ENCODE results near the gene ZDHHC1. TPM values are rescaled to one million over a fixed set of nuclear protein-coding genes. Genes with fewer than 3 reads are reported as not detected.
A peak's percentile ranks its signal among the peaks of the same experiment; 100 is the strongest.

Gene ZDHHC1
- total and polyA plus RNA-seq, 2 of the 13 experiments (the other 11 are each of a cell fraction or from before 2014, with no cell fraction given) = 0.51 to 1.1 TPM

- TF ChIP-seq ZNF317 (CRISPR knock-in tag; IDR thresholded peaks at IDR 0.05) = no peak
- no peak for TF ChIP-seq ESRRA (CRISPR knock-in tag; IDR thresholded peaks at IDR 0.05; ENCODE audit: low read depth)
- TF ChIP-seq NONO (IDR thresholded peaks at IDR 0.05) = no peak
- TF ChIP-seq NONO (CRISPR knock-in tag; conservative IDR thresholded peaks at IDR 0.05) = no peak
- TF ChIP-seq ZNF484 (CRISPR knock-in tag; IDR thresholded peaks at IDR 0.05; ENCODE audit: borderline replicate concordance, low read depth) = no peak
- TF ChIP-seq, protein P1, sequence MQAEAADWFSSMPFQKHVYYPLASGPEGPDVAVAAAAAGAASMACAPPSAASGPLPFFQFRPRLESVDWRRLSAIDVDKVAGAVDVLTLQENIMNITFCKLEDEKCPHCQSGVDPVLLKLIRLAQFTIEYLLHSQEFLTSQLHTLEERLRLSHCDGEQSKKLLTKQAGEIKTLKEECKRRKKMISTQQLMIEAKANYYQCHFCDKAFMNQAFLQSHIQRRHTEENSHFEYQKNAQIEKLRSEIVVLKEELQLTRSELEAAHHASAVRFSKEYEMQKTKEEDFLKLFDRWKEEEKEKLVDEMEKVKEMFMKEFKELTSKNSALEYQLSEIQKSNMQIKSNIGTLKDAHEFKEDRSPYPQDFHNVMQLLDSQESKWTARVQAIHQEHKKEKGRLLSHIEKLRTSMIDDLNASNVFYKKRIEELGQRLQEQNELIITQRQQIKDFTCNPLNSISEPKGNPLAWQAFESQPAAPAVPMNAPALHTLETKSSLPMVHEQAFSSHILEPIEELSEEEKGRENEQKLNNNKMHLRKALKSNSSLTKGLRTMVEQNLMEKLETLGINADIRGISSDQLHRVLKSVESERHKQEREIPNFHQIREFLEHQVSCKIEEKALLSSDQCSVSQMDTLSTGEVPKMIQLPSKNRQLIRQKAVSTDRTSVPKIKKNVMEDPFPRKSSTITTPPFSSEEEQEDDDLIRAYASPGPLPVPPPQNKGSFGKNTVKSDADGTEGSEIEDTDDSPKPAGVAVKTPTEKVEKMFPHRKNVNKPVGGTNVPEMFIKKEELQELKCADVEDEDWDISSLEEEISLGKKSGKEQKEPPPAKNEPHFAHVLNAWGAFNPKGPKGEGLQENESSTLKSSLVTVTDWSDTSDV (CRISPR knock-in tag; IDR thresholded peaks at IDR 0.05) = no peak
- peak; percentile 80 for TF ChIP-seq RAD21 (CRISPR knock-in tag; IDR thresholded peaks at IDR 0.05)
- no peak for TF ChIP-seq ATRX (CRISPR knock-in tag; IDR thresholded peaks at IDR 0.05; ENCODE audit: borderline replicate concordance)
- TF ChIP-seq MAFF (IDR thresholded peaks at IDR 0.05; ENCODE audit: low read depth, low read length) = no peak
- TF ChIP-seq, protein P2, sequence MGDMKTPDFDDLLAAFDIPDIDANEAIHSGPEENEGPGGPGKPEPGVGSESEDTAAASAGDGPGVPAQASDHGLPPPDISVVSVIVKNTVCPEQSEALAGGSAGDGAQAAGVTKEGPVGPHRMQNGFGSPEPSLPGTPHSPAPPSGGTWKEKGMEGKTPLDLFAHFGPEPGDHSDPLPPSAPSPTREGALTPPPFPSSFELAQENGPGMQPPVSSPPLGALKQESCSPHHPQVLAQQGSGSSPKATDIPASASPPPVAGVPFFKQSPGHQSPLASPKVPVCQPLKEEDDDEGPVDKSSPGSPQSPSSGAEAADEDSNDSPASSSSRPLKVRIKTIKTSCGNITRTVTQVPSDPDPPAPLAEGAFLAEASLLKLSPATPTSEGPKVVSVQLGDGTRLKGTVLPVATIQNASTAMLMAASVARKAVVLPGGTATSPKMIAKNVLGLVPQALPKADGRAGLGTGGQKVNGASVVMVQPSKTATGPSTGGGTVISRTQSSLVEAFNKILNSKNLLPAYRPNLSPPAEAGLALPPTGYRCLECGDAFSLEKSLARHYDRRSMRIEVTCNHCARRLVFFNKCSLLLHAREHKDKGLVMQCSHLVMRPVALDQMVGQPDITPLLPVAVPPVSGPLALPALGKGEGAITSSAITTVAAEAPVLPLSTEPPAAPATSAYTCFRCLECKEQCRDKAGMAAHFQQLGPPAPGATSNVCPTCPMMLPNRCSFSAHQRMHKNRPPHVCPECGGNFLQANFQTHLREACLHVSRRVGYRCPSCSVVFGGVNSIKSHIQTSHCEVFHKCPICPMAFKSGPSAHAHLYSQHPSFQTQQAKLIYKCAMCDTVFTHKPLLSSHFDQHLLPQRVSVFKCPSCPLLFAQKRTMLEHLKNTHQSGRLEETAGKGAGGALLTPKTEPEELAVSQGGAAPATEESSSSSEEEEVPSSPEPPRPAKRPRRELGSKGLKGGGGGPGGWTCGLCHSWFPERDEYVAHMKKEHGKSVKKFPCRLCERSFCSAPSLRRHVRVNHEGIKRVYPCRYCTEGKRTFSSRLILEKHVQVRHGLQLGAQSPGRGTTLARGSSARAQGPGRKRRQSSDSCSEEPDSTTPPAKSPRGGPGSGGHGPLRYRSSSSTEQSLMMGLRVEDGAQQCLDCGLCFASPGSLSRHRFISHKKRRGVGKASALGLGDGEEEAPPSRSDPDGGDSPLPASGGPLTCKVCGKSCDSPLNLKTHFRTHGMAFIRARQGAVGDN (CRISPR knock-in tag; IDR thresholded peaks at IDR 0.05) = 0 out of 2 replicates have a peak, but pooled peaks have one; percentile 39
- no peak for TF ChIP-seq ZNF260 (CRISPR knock-in tag; IDR thresholded peaks at IDR 0.05; ENCODE audit: borderline replicate concordance, low read depth)
- no peak for TF ChIP-seq ZNF564 (CRISPR knock-in tag; IDR thresholded peaks at IDR 0.05)
- TF ChIP-seq, protein P3, sequence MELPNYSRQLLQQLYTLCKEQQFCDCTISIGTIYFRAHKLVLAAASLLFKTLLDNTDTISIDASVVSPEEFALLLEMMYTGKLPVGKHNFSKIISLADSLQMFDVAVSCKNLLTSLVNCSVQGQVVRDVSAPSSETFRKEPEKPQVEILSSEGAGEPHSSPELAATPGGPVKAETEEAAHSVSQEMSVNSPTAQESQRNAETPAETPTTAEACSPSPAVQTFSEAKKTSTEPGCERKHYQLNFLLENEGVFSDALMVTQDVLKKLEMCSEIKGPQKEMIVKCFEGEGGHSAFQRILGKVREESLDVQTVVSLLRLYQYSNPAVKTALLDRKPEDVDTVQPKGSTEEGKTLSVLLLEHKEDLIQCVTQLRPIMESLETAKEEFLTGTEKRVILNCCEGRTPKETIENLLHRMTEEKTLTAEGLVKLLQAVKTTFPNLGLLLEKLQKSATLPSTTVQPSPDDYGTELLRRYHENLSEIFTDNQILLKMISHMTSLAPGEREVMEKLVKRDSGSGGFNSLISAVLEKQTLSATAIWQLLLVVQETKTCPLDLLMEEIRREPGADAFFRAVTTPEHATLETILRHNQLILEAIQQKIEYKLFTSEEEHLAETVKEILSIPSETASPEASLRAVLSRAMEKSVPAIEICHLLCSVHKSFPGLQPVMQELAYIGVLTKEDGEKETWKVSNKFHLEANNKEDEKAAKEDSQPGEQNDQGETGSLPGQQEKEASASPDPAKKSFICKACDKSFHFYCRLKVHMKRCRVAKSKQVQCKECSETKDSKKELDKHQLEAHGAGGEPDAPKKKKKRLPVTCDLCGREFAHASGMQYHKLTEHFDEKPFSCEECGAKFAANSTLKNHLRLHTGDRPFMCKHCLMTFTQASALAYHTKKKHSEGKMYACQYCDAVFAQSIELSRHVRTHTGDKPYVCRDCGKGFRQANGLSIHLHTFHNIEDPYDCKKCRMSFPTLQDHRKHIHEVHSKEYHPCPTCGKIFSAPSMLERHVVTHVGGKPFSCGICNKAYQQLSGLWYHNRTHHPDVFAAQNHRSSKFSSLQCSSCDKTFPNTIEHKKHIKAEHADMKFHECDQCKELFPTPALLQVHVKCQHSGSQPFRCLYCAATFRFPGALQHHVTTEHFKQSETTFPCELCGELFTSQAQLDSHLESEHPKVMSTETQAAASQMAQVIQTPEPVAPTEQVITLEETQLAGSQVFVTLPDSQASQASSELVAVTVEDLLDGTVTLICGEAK (IDR thresholded peaks at IDR 0.05) = no peak
- TF ChIP-seq, protein P3 (CRISPR knock-in tag; IDR thresholded peaks at IDR 0.05) = no peak
Measured at GRCh38 chr16:67393111-67393787, 23.0 kb downstream of the ZDHHC1 start, which contains the start of gene TPPP3 (continued).

Measured in HepG2 (cell line).